Suprapubic skin (tissue), 3 donors: ENCODE results near the gene CTBP2.

ENCODE experiments used
- EP300 ChIP-seq: sonication (generic); formaldehyde crosslinking; IDR thresholded peaks from one replicate; pipeline ENCODE4 v1.6.1; 2017; ENCODE audit warnings: antibody characterized with exemption
- TF ChIP-seq, protein P1 (sequence below), 2 donors: fragments of 200-600 bp in 1 of 2; fragments of 450-650 bp in 1 of 2; sonication (generic) in 1 of 2; IDR thresholded peaks; one replicate each; pipeline ENCODE4 v1.5.1; 2016 to 2019; ENCODE audit warnings: antibody characterized with exemption in 2 of 2, mild to moderate bottlenecking in 1 of 2, moderate library complexity in 1 of 2

DNA sequence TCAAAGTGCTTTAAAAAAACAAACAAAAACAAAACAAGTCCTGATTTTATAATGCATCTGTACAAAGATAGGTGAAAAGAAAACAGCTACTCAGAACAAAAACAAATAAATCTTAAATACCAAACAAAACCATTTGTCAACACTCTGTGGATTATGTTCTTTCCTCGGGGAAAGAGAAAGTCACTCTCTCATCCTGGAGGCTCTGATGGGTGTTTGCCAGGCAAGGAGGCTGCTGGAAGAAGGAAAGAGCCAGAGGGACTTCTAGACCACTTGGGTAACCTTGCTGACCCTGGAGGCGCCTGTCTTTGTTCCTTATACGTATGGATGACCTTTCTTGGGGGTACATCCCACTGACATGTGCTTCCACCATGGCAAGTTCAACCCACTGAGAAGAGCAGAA is 125.7 kb downstream of the CTBP2 start:
- TF ChIP-seq, protein P1, sequence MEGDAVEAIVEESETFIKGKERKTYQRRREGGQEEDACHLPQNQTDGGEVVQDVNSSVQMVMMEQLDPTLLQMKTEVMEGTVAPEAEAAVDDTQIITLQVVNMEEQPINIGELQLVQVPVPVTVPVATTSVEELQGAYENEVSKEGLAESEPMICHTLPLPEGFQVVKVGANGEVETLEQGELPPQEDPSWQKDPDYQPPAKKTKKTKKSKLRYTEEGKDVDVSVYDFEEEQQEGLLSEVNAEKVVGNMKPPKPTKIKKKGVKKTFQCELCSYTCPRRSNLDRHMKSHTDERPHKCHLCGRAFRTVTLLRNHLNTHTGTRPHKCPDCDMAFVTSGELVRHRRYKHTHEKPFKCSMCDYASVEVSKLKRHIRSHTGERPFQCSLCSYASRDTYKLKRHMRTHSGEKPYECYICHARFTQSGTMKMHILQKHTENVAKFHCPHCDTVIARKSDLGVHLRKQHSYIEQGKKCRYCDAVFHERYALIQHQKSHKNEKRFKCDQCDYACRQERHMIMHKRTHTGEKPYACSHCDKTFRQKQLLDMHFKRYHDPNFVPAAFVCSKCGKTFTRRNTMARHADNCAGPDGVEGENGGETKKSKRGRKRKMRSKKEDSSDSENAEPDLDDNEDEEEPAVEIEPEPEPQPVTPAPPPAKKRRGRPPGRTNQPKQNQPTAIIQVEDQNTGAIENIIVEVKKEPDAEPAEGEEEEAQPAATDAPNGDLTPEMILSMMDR (IDR thresholded peaks at IDR 0.05), result no peak
- TF ChIP-seq EP300, result no peak
